Measurements from ENCODE around the gene PSTPIP1.
A peak's percentile ranks its signal among the peaks of the same experiment; 100 is the strongest.

PSTPIP1 gene

GRCh38 chr15:77034695-77035489 lies 40.0 kb downstream of the PSTPIP1 start:
- Histone ChIP-seq H4K20me1 (ENCODE audit: insufficient read depth) (no peaks in the 10 kb centered on the region), H2AFZ (ENCODE audit: low read depth) (no peak overlapping the region), H3K27ac (no peak overlapping the region), H3K4me2 (no peak overlapping the region), H3K36me3 (ENCODE audit: insufficient read depth) (no peaks in the 10 kb centered on the region), H3K4me3 (IDR thresholded peaks at IDR 0.05; ENCODE audit: insufficient read depth, low read depth, low read length) (no peak overlapping the region), H3K27me3 (ENCODE audit: insufficient read depth, low read depth) (no peaks in the 10 kb centered on the region), H3K9ac (no peak overlapping the region), H3K79me2 (ENCODE audit: insufficient read depth, low read depth) (no peaks in the 10 kb centered on the region), H3K4me1 (ENCODE audit: low read depth, poor library complexity, severe bottlenecking) (peaks cover 16% of the 10 kb centered on the region)
- peak; percentile 81 for TF ChIP-seq CTCF (conservative IDR thresholded peaks at IDR 0.05; ENCODE audit: low read depth, low read length)

DNA sequence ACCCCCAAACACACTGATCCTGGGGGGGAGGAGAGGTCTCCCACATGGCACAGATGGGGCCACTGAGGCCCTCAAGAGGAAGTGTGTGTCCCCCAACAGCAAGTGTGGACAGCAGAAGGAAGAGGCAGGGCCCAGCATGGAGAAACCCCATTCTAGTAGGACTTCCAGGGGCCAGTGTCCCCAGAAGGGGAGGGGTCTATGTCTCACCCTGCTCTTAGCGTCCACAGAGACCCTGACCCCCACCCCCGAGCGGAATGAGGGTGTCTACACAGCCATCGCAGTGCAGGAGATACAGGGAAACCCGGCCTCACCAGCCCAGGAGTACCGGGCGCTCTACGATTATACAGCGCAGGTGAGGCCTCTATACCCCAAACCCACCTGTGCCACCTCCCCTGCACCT lies 40.7 kb downstream of the PSTPIP1 start:
- H2AFZ ChIP-seq (ENCODE audit: low read depth), result no peak overlapping the region
- no peaks in the 10 kb centered on the region for H4K20me1 ChIP-seq (ENCODE audit: insufficient read depth)
- H3K9ac ChIP-seq, result no peak overlapping the region
- no peaks in the 10 kb centered on the region for H3K36me3 ChIP-seq (ENCODE audit: insufficient read depth)
- H3K27me3 ChIP-seq (ENCODE audit: insufficient read depth, low read depth), result no peaks in the 10 kb centered on the region
- H3K79me2 ChIP-seq (ENCODE audit: insufficient read depth, low read depth), result no peaks in the 10 kb centered on the region
- no peak overlapping the region for H3K27ac ChIP-seq
- no peak overlapping the region for H3K4me2 ChIP-seq
- H3K4me1 ChIP-seq (ENCODE audit: low read depth, poor library complexity, severe bottlenecking), result peaks cover 16% of the 10 kb centered on the region
- no peak for TF ChIP-seq CTCF (conservative IDR thresholded peaks at IDR 0.05; ENCODE audit: low read depth, low read length)
- H3K4me3 ChIP-seq (IDR thresholded peaks at IDR 0.05; ENCODE audit: insufficient read depth, low read depth, low read length), result no peak overlapping the region

GRCh38 chr15:77035999-77036471 lies 41.1 kb downstream of the PSTPIP1 start:
- Histone ChIP-seq H3K4me2 (no peak overlapping the region), H3K4me1 (ENCODE audit: low read depth, poor library complexity, severe bottlenecking) (peaks cover 15% of the 10 kb centered on the region), H2AFZ (ENCODE audit: low read depth) (no peak overlapping the region), H3K4me3 (IDR thresholded peaks at IDR 0.05; ENCODE audit: insufficient read depth, low read depth, low read length) (no peak overlapping the region), H3K9ac (no peak overlapping the region), H4K20me1 (ENCODE audit: insufficient read depth) (no peaks in the 10 kb centered on the region), H3K27me3 (ENCODE audit: insufficient read depth, low read depth) (no peaks in the 10 kb centered on the region), H3K36me3 (ENCODE audit: insufficient read depth) (no peaks in the 10 kb centered on the region), H3K79me2 (ENCODE audit: insufficient read depth, low read depth) (no peaks in the 10 kb centered on the region), H3K27ac (no peak overlapping the region)
- no peak for TF ChIP-seq CTCF (conservative IDR thresholded peaks at IDR 0.05; ENCODE audit: low read depth, low read length)

GRCh38 chr15:77036537-77037387 lies 41.8 kb downstream of the PSTPIP1 start:
- H3K9ac ChIP-seq, result no peak overlapping the region
- H4K20me1 ChIP-seq (ENCODE audit: insufficient read depth), result no peaks in the 10 kb centered on the region
- no peaks in the 10 kb centered on the region for H3K27me3 ChIP-seq (ENCODE audit: insufficient read depth, low read depth)
- no peaks in the 10 kb centered on the region for H3K36me3 ChIP-seq (ENCODE audit: insufficient read depth)
- H3K4me3 ChIP-seq (IDR thresholded peaks at IDR 0.05; ENCODE audit: insufficient read depth, low read depth, low read length), result no peak overlapping the region
- no peak overlapping the region for H3K4me2 ChIP-seq
- peaks cover 8% of the 10 kb centered on the region for H3K4me1 ChIP-seq (ENCODE audit: low read depth, poor library complexity, severe bottlenecking)
- no peak for TF ChIP-seq CTCF (conservative IDR thresholded peaks at IDR 0.05; ENCODE audit: low read depth, low read length)
- H2AFZ ChIP-seq (ENCODE audit: low read depth), result no peak overlapping the region
- no peak overlapping the region for H3K27ac ChIP-seq
- no peaks in the 10 kb centered on the region for H3K79me2 ChIP-seq (ENCODE audit: insufficient read depth, low read depth)
